ENCODE measurements around the gene TRIO. TPM values are rescaled to one million over a fixed set of nuclear protein-coding genes. Genes with fewer than 3 reads are reported as not detected.

The TRIO gene
- total and polyA plus RNA-seq, 2 donors (not counting 1 experiment from before 2014, with no cell fraction given) = 134 to 281 TPM

- H2AFZ ChIP-seq (ENCODE audit: low read length) = no peak overlapping the region
- H3K27ac ChIP-seq (ENCODE audit: insufficient read depth, low read length) = no peak overlapping the region
Observed at GRCh38 chr5:14115323-14115895, 27.7 kb upstream of the TRIO start.

GRCh38 chr5:14118551-14119320 lies 24.4 kb upstream of the TRIO start:
- Histone ChIP-seq H3K4me1 (ENCODE audit: control insufficient read depth, extremely low read depth, insufficient read depth, low read length) (no peaks in the 10 kb centered on the region), H3K4me3 (replicated peaks in 1 of 4; ENCODE audit: control extremely low read depth in 1 of 4, insufficient read depth in 1 of 4, low read depth in 3 of 4, low read length in 4 of 4) (no peak overlapping the region), H3K36me3 (ENCODE audit: control insufficient read depth, insufficient read depth, low read length) (no peaks in the 10 kb centered on the region), H3K9ac (ENCODE audit: insufficient read depth, low read length) (no peak overlapping the region), H2AFZ (ENCODE audit: low read length) (no peak overlapping the region), H3K79me2 (ENCODE audit: control insufficient read depth, insufficient read depth, low read length) (no peaks in the 10 kb centered on the region), H4K20me1 (ENCODE audit: control insufficient read depth, extremely low read depth, insufficient read depth, low read length) (no peaks in the 10 kb centered on the region), H3K4me2 (ENCODE audit: extremely low read depth, insufficient read depth, low read length) (no peak overlapping the region), H3K27me3 (ENCODE audit: control insufficient read depth, insufficient read depth, low read length) (no peaks in the 10 kb centered on the region), H3K9me3 (ENCODE audit: control insufficient read depth, insufficient read depth, low read depth, low read length) (no peaks in the 10 kb centered on the region), H3K27ac (ENCODE audit: insufficient read depth, low read length) (no peak overlapping the region)
- peak in 1 of 2 donors; percentile 23 for DNase-seq (ENCODE audit: low read depth in 2 of 2)
- no peak for TF ChIP-seq CTCF (conservative IDR thresholded peaks at IDR 0.05 in 1 of 2, IDR thresholded peaks at IDR 0.05 in 1 of 2; ENCODE audit: low read depth in 1 of 2, low read length in 2 of 2)
- no peak for TF ChIP-seq EZH2 (IDR thresholded peaks at IDR 0.05; ENCODE audit: low read length, missing control alignments)

More at GRCh38 chr5:14115323-14115895, 27.7 kb upstream of the TRIO start:
- no peaks in the 10 kb centered on the region for H3K36me3 ChIP-seq (ENCODE audit: control insufficient read depth, insufficient read depth, low read length)
- no peaks in the 10 kb centered on the region for H3K4me1 ChIP-seq (ENCODE audit: control insufficient read depth, extremely low read depth, insufficient read depth, low read length)
- H3K4me3 ChIP-seq (replicated peaks in 1 of 4; ENCODE audit: control extremely low read depth in 1 of 4, insufficient read depth in 1 of 4, low read depth in 3 of 4, low read length in 4 of 4) = no peak overlapping the region
- no peak overlapping the region for H3K4me2 ChIP-seq (ENCODE audit: extremely low read depth, insufficient read depth, low read length)
- H3K27me3 ChIP-seq (ENCODE audit: control insufficient read depth, insufficient read depth, low read length) = no peaks in the 10 kb centered on the region
- H3K79me2 ChIP-seq (ENCODE audit: control insufficient read depth, insufficient read depth, low read length) = no peaks in the 10 kb centered on the region
- no peak for TF ChIP-seq EZH2 (IDR thresholded peaks at IDR 0.05; ENCODE audit: low read length, missing control alignments)
- TF ChIP-seq CTCF (conservative IDR thresholded peaks at IDR 0.05 in 1 of 2, IDR thresholded peaks at IDR 0.05 in 1 of 2; ENCODE audit: low read depth in 1 of 2, low read length in 2 of 2) = no peak
- no peak overlapping the region for H3K9ac ChIP-seq (ENCODE audit: insufficient read depth, low read length)
- no peaks in the 10 kb centered on the region for H3K9me3 ChIP-seq (ENCODE audit: control insufficient read depth, insufficient read depth, low read depth, low read length)
- no peaks in the 10 kb centered on the region for H4K20me1 ChIP-seq (ENCODE audit: control insufficient read depth, extremely low read depth, insufficient read depth, low read length)
- DNase-seq (ENCODE audit: low read depth in 2 of 2) = no peak

GRCh38 chr5:14120176-14120575 lies 23.0 kb upstream of the TRIO start:
- TF ChIP-seq EZH2 (IDR thresholded peaks at IDR 0.05; ENCODE audit: low read length, missing control alignments) (no peak), CTCF (conservative IDR thresholded peaks at IDR 0.05 in 1 of 2, IDR thresholded peaks at IDR 0.05 in 1 of 2; ENCODE audit: low read depth in 1 of 2, low read length in 2 of 2) (no peak)
- Histone ChIP-seq H3K4me1 (ENCODE audit: control insufficient read depth, extremely low read depth, insufficient read depth, low read length) (no peaks in the 10 kb centered on the region), H2AFZ (ENCODE audit: low read length) (no peak overlapping the region), H3K9me3 (ENCODE audit: control insufficient read depth, insufficient read depth, low read depth, low read length) (no peaks in the 10 kb centered on the region), H3K27ac (ENCODE audit: insufficient read depth, low read length) (no peak overlapping the region), H3K27me3 (ENCODE audit: control insufficient read depth, insufficient read depth, low read length) (no peaks in the 10 kb centered on the region), H4K20me1 (ENCODE audit: control insufficient read depth, extremely low read depth, insufficient read depth, low read length) (no peaks in the 10 kb centered on the region), H3K4me2 (ENCODE audit: extremely low read depth, insufficient read depth, low read length) (no peak overlapping the region), H3K9ac (ENCODE audit: insufficient read depth, low read length) (no peak overlapping the region), H3K36me3 (ENCODE audit: control insufficient read depth, insufficient read depth, low read length) (no peaks in the 10 kb centered on the region), H3K4me3 (replicated peaks in 1 of 4; ENCODE audit: control extremely low read depth in 1 of 4, insufficient read depth in 1 of 4, low read depth in 3 of 4, low read length in 4 of 4) (no peak overlapping the region), H3K79me2 (ENCODE audit: control insufficient read depth, insufficient read depth, low read length) (no peaks in the 10 kb centered on the region)
- no peak for DNase-seq (ENCODE audit: low read depth in 2 of 2)
